Neural cell (in vitro differentiated cells): Measurements from ENCODE around the gene FRMD4A. TPM values are rescaled to one million over a fixed set of nuclear protein-coding genes. Genes with fewer than 3 reads are reported as not detected.

Source experiments
- H2AFZ ChIP-seq: fragments of 200-600, 300-800 bp; sonication (generic), shearing (Covaris generic); 2 replicates; pipeline ENCODE4 v1.6.0; 2014; ENCODE audit warnings: low read depth, mild to moderate bottlenecking, antibody characterized with exemption, low read length, moderate library complexity
- H3F3A ChIP-seq: fragments of 200-600 bp; shearing (Covaris generic); 2 replicates; pipeline ENCODE4 v1.6.1; 2016; ENCODE audit warnings: mild to moderate bottlenecking, moderate library complexity, mixed read lengths, antibody characterized with exemption, low read length; ENCODE audit not compliant: insufficient read depth, poor library complexity, severe bottlenecking
- H3K27ac ChIP-seq: fragments of 200-600, 300-800 bp; sonication (generic), shearing (Covaris generic); 2 replicates; pipeline ENCODE4 v1.5.1; 2014; ENCODE audit warnings: mild to moderate bottlenecking, low read length, moderate library complexity
- H3K27me3 ChIP-seq: fragments of 300-800, 200-600 bp; sonication (generic), shearing (Covaris generic); 2 replicates; pipeline ENCODE4 v1.6.0; 2014; ENCODE audit warnings: mild to moderate bottlenecking, low read depth, low read length, moderate library complexity; ENCODE audit not compliant: insufficient read depth
- H3K36me3 ChIP-seq: fragments of 300-800, 200-600 bp; sonication (generic), shearing (Covaris generic); 2 replicates; pipeline ENCODE4 v1.5.1; 2014; ENCODE audit warnings: mild to moderate bottlenecking, antibody characterized with exemption, low read length, moderate library complexity; ENCODE audit not compliant: insufficient read depth
- H3K4me2 ChIP-seq: fragments of 300-800, 200-600 bp; sonication (generic), shearing (Covaris generic); 2 replicates; pipeline ENCODE4 v1.6.0; 2014; ENCODE audit warnings: mild to moderate bottlenecking, low read length
- H3K4me3 ChIP-seq: fragments of 300-800, 200-600 bp; sonication (generic), shearing (Covaris generic); 2 replicates; pipeline ENCODE4 v1.5.1; 2014; ENCODE audit warnings: mild to moderate bottlenecking, low read length, moderate library complexity
- H3K79me2 ChIP-seq: fragments of 200-600 bp; shearing (Covaris generic); replicated peaks from 2 replicates; pipeline ENCODE4 v1.6.0; 2014; ENCODE audit warnings: mild to moderate bottlenecking, low read length, moderate library complexity; ENCODE audit not compliant: insufficient read depth
- H3K9ac ChIP-seq: fragments of 300-800, 200-600 bp; sonication (generic), shearing (Covaris generic); 2 replicates; pipeline ENCODE4 v1.6.1; 2016; ENCODE audit warnings: mild to moderate bottlenecking, low read length, mixed read lengths
- H3K9me2 ChIP-seq: fragments of 200-600 bp; shearing (Covaris generic); 2 replicates; pipeline ENCODE4 v1.6.1; 2016; ENCODE audit warnings: mild to moderate bottlenecking, low read length, mixed read lengths; ENCODE audit not compliant: insufficient read depth
- H3K9me3 ChIP-seq: fragments of 200-600, 300-800 bp; sonication (generic), shearing (Covaris generic); 2 replicates; pipeline ENCODE4 v1.6.1; 2016; ENCODE audit warnings: mild to moderate bottlenecking, mixed run types, low read length, moderate library complexity, mixed read lengths
- H4K20me1 ChIP-seq: fragments of 200-600 bp; shearing (Covaris generic); 2 replicates; pipeline ENCODE4 v1.6.1; 2016; ENCODE audit warnings: mild to moderate bottlenecking, mixed run types; ENCODE audit not compliant: insufficient read depth
- EP300 ChIP-seq: fragments of 450-650 bp; conservative IDR thresholded peaks from 2 replicates; pipeline ENCODE4 v1.6.1; 2014; ENCODE audit warnings: antibody characterized with exemption, mild to moderate bottlenecking, moderate library complexity; ENCODE audit not compliant: poor library complexity, severe bottlenecking
- EZH2 ChIP-seq: fragments of 200-600, 300-800 bp; shearing (Covaris generic), sonication (generic); IDR thresholded peaks from 2 replicates; pipeline ENCODE4 v1.6.1; 2014; ENCODE audit warnings: antibody characterized with exemption, low read length, borderline replicate concordance, mild to moderate bottlenecking; ENCODE audit not compliant: insufficient read depth, poor library complexity, severe bottlenecking
- MXI1 ChIP-seq: fragments of 450-650 bp; conservative IDR thresholded peaks from 2 replicates; pipeline ENCODE4 v1.6.1; 2014; ENCODE audit warnings: antibody characterized with exemption, mild to moderate bottlenecking; ENCODE audit not compliant: poor library complexity, severe bottlenecking
- POLR2AphosphoS5 ChIP-seq: IDR thresholded peaks from 2 replicates; pipeline ENCODE4 v1.6.1; 2012
- RAD21 ChIP-seq: fragments of 450-650 bp; conservative IDR thresholded peaks from 2 replicates; pipeline ENCODE4 v1.6.1; 2014; ENCODE audit warnings: antibody characterized with exemption, mild to moderate bottlenecking, moderate library complexity
- SMC3 ChIP-seq: fragments of 450-650 bp; conservative IDR thresholded peaks from 2 replicates; pipeline ENCODE4 v1.6.1; 2014; ENCODE audit warnings: antibody characterized with exemption, mild to moderate bottlenecking, moderate library complexity; ENCODE audit not compliant: poor library complexity
- TAF1 ChIP-seq: IDR thresholded peaks from 2 replicates; pipeline ENCODE4 v1.6.1; 2012; ENCODE audit warnings: low read depth
- polyA plus RNA-seq: library from polyadenylated mRNA; depleted of rRNA; stranded (reverse); fragments of >200 nt; gene quantifications from 2 replicates; pipeline ENCODE4 v1.2.3, GENCODE V29; 2014
- TF ChIP-seq, protein P1 (sequence below): IDR thresholded peaks from 2 replicates; pipeline ENCODE4 v1.6.1; 2012; ENCODE audit warnings: borderline replicate concordance
- TF ChIP-seq, protein P2 (sequence below): fragments of 450-650 bp; IDR thresholded peaks from 2 replicates; pipeline ENCODE4 v1.5.1; 2014; ENCODE audit warnings: antibody characterized with exemption, mild to moderate bottlenecking, moderate library complexity; ENCODE audit not compliant: poor library complexity, severe bottlenecking

The FRMD4A gene
- polyA plus RNA-seq, 1 donor from 2014 or later: 36.5 TPM

DNA sequence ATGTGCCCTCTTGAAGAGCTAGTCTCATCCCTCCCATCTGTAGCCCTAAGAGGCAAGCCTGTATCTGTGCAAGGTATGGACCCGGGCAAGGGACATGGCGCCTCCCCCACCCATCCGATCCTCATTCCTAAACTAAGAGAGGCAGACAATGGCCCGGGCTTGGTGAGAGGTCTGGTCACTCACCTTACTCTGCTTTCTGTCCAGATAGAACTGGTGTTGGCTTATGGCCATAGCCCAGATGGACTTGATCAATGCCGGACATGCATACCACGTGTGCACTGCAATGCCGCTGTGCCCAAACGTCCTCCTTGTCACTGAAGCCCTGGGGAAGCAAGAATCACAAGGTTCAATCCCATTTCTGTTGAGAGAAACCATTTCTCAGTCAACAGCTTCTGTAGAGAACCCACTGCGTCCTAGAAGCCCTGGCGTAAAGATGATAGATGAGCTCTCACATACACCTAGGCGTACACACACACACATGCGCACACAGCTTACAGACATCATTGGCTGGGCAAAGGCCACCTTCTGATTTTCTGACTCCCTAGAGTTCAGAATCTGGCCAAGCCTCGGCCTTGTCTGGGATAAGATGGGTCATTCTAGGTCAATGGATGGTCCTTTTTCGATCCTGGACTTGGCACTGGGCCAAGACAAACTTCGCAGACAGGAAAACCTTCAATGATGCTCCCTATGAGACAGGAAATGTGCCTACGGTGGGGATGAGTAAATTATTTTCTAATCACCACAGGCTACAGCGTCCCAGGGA lies 629.4 kb downstream of the FRMD4A start:
- no peaks in the 10 kb centered on the region for H3K9me2 ChIP-seq
- H3K36me3 ChIP-seq: peaks cover 8% of the 10 kb centered on the region
- TF ChIP-seq EZH2 (no peak), TAF1 (no peak), MXI1 (no peak), RAD21 (no peak), POLR2AphosphoS5 (no peak), EP300 (no peak), SMC3 (no peak)
- TF ChIP-seq, protein P1, sequence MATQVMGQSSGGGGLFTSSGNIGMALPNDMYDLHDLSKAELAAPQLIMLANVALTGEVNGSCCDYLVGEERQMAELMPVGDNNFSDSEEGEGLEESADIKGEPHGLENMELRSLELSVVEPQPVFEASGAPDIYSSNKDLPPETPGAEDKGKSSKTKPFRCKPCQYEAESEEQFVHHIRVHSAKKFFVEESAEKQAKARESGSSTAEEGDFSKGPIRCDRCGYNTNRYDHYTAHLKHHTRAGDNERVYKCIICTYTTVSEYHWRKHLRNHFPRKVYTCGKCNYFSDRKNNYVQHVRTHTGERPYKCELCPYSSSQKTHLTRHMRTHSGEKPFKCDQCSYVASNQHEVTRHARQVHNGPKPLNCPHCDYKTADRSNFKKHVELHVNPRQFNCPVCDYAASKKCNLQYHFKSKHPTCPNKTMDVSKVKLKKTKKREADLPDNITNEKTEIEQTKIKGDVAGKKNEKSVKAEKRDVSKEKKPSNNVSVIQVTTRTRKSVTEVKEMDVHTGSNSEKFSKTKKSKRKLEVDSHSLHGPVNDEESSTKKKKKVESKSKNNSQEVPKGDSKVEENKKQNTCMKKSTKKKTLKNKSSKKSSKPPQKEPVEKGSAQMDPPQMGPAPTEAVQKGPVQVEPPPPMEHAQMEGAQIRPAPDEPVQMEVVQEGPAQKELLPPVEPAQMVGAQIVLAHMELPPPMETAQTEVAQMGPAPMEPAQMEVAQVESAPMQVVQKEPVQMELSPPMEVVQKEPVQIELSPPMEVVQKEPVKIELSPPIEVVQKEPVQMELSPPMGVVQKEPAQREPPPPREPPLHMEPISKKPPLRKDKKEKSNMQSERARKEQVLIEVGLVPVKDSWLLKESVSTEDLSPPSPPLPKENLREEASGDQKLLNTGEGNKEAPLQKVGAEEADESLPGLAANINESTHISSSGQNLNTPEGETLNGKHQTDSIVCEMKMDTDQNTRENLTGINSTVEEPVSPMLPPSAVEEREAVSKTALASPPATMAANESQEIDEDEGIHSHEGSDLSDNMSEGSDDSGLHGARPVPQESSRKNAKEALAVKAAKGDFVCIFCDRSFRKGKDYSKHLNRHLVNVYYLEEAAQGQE: no peak
- TF ChIP-seq, protein P2, sequence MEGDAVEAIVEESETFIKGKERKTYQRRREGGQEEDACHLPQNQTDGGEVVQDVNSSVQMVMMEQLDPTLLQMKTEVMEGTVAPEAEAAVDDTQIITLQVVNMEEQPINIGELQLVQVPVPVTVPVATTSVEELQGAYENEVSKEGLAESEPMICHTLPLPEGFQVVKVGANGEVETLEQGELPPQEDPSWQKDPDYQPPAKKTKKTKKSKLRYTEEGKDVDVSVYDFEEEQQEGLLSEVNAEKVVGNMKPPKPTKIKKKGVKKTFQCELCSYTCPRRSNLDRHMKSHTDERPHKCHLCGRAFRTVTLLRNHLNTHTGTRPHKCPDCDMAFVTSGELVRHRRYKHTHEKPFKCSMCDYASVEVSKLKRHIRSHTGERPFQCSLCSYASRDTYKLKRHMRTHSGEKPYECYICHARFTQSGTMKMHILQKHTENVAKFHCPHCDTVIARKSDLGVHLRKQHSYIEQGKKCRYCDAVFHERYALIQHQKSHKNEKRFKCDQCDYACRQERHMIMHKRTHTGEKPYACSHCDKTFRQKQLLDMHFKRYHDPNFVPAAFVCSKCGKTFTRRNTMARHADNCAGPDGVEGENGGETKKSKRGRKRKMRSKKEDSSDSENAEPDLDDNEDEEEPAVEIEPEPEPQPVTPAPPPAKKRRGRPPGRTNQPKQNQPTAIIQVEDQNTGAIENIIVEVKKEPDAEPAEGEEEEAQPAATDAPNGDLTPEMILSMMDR: no peak
- H2AFZ ChIP-seq: no peak overlapping the region
- no peak overlapping the region for H3K27ac ChIP-seq
- H4K20me1 ChIP-seq: no peaks in the 10 kb centered on the region
- no peak overlapping the region for H3K9ac ChIP-seq
- no peaks in the 10 kb centered on the region for H3K27me3 ChIP-seq
- H3K4me3 ChIP-seq: no peak overlapping the region
- H3F3A ChIP-seq: no peaks in the 10 kb centered on the region
- H3K79me2 ChIP-seq: no peaks in the 10 kb centered on the region
- no peak overlapping the region for H3K4me2 ChIP-seq
- no peaks in the 10 kb centered on the region for H3K9me3 ChIP-seq

DNA sequence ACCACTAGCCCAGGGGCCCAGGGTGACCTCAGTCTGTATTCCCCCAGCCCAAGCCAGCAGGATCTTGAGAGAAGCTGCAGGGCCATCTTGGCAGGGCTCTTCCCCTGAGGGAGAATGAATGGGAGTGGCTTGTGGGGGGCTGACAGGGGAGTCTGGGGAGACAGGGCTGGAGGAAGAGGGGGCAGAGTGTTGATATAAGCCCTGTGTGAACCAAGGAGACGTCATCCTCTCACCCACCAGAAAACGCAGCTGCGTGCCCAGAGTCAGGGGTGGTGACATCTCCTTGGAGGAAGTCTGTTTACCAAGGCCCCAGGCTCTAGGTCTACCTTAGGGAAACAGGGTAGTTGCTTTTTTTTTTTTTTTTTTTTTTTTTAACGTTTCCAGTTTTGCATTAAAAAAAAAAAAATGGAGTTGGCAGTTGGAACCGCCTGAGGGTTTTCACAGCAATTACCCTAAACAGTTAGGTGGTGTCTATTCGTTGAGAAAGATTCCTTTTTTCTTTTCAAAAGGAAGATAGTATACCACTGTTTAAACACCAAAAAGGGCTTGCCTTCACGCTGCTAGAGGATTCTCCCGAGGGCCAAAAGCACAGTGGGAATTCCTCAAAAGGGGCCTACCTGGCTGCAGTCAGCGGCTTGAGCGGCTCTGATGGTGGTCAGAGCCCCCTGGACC lies 630.1 kb downstream of the FRMD4A start:
- Histone ChIP-seq H2AFZ (no peak overlapping the region), H3K4me2 (no peak overlapping the region), H3K9ac (no peak overlapping the region), H4K20me1 (no peaks in the 10 kb centered on the region), H3F3A (no peaks in the 10 kb centered on the region), H3K27ac (no peak overlapping the region), H3K79me2 (no peaks in the 10 kb centered on the region), H3K9me2 (no peaks in the 10 kb centered on the region), H3K4me3 (no peak overlapping the region), H3K9me3 (no peaks in the 10 kb centered on the region), H3K36me3 (peaks cover 8% of the 10 kb centered on the region), H3K27me3 (no peaks in the 10 kb centered on the region)
- TF ChIP-seq, protein P1: no peak
- TF ChIP-seq EZH2: no peak
- no peak for TF ChIP-seq POLR2AphosphoS5
- no peak for TF ChIP-seq EP300
- TF ChIP-seq TAF1: no peak
- TF ChIP-seq RAD21: no peak
- TF ChIP-seq, protein P2: no peak
